ENCODE measurements around the gene NPC1L1. TPM values are rescaled to one million over a fixed set of nuclear protein-coding genes. Genes with fewer than 3 reads are reported as not detected.
"Not testable (repeated sequence)": the region's sequence is repeated elsewhere in the genome, so short reads cannot be mapped to it uniquely, and the experiment has no call there.

Gene NPC1L1
- total RNA-seq, 1 experiment from 2014 or later, result 0.15 TPM

GRCh38 chr7:44557485-44557884 lies 16.4 kb upstream of the NPC1L1 start:
- no peak for TF ChIP-seq SP1 (IDR thresholded peaks at IDR 0.05; ENCODE audit: low read depth)
- no peak for TF ChIP-seq TCF7L2 (IDR thresholded peaks at IDR 0.05; ENCODE audit: borderline replicate concordance, extremely low read depth, insufficient read depth, insufficient read length)
- no peak for TF ChIP-seq SIN3A (IDR thresholded peaks at IDR 0.05; ENCODE audit: low read depth)
- TF ChIP-seq ZFX (IDR thresholded peaks at IDR 0.05), result no peak
- TF ChIP-seq SRF (IDR thresholded peaks at IDR 0.05; ENCODE audit: low read depth), result no peak
- TF ChIP-seq ELF1 (IDR thresholded peaks at IDR 0.05; ENCODE audit: borderline replicate concordance, low read depth), result no peak
- TF ChIP-seq CEBPB (IDR thresholded peaks at IDR 0.05; ENCODE audit: low read depth), result no peak
- no peak for TF ChIP-seq POLR2A (IDR thresholded peaks at IDR 0.05; ENCODE audit: borderline replicate concordance, extremely low read depth, insufficient read depth, insufficient read length)
- H3K79me2 ChIP-seq (ENCODE audit: insufficient read depth, low read length), result no peaks in the 10 kb centered on the region
- H3K9ac ChIP-seq (ENCODE audit: low read length), result no peak overlapping the region
- H3K4me1 ChIP-seq (ENCODE audit: control insufficient read depth in 1 of 2, insufficient read depth in 2 of 2, low read length in 2 of 2), result peaks cover 6 to 11% of the 10 kb centered on the region in 2 experiments
- intact Hi-C loops (cut with micrococcal nuclease), result no loop called here
- no peak overlapping the region for H3K4me3 ChIP-seq (replicated peaks in 1 of 2; ENCODE audit: low read depth in 1 of 2, low read length in 2 of 2)
- H3K27ac ChIP-seq (ENCODE audit: low read depth, low read length), result no peak overlapping the region
- H3K9me2 ChIP-seq (ENCODE audit: insufficient read depth), result no peaks in the 10 kb centered on the region
- no peaks in the 10 kb centered on the region for H3K27me3 ChIP-seq (ENCODE audit: insufficient read depth, low read length)
- no peak overlapping the region for H3K4me2 ChIP-seq (ENCODE audit: low read length)
- H3K9me3 ChIP-seq (ENCODE audit: control insufficient read depth in 1 of 2, insufficient read depth in 1 of 2, low read depth in 1 of 2, low read length in 2 of 2), result no peaks in the 10 kb centered on the region
- POLR2A ChIA-PET, result no interaction called here
- no peak for DNase-seq (ENCODE audit: low read depth, low spot score)
- no peak overlapping the region for H2AFZ ChIP-seq (ENCODE audit: low read depth, low read length, poor library complexity, severe bottlenecking)
- no peak for ATAC-seq
- RAD21 ChIA-PET (ENCODE audit: low non-redundant PET in 1 of 2, low total read pairs in 2 of 2, uncharacterized antibody in 2 of 2, unreplicated experiment in 2 of 2), result no interaction called here
- H3K36me3 ChIP-seq (ENCODE audit: control insufficient read depth in 1 of 2, insufficient read depth in 2 of 2, low read length in 2 of 2), result no peaks in the 10 kb centered on the region
- CTCF ChIA-PET, result no interaction called here
- H4K20me1 ChIP-seq (ENCODE audit: insufficient read depth), result no peaks in the 10 kb centered on the region
- no TSS peak for BruUV-seq (replicated peaks)

DNA sequence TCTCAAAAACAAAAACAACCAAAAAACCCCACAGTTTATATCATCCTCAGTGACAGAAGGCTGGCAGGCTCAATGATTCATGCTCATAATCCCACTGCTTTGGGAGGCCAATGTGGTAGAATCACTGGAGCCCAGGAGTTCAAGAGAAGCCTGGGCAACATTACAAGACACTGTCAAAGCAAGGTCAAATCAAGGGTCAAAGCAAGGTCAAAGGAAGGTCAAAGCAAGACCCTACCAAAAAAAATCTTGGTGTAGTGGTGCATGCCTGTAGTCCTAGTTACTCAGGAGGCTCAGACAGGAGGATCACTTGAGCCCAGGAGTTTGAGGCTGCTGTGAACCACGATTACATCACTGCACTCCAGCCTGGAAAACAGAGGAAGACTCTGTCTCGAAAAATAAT lies 14.2 kb upstream of the NPC1L1 start:
- POLR2A ChIA-PET, result no interaction called here

DNA sequence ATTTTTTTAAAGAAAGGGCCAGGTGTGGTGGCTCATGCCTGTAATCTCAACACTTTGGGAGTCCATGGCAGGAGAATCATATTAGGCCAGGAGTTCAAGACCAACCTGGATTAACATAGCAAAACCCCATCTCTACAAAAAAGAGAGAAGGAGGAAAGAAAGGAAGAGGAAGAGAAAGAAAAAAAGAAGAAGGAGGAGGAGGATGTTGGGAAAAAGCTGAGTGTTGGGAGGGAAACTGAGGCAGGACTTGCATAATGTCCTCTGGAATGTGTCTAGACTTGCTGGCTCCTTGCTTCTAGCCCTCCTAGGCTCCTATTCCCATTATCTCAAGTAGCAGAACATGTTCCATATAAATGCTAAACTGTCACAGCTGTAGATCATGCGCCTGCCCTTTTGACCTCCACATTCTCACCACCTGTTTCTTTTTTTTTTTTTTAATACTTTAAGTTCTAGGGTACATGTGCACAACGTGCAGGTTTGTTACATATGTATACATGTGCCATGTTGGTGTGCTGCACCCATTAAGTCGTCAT lies 11.4 kb upstream of the NPC1L1 start:
- H3K4me3 ChIP-seq (replicated peaks in 1 of 2; ENCODE audit: low read depth in 1 of 2, low read length in 2 of 2); H3K27me3 ChIP-seq (ENCODE audit: insufficient read depth, low read length); intact Hi-C loops (cut with micrococcal nuclease); H3K36me3 ChIP-seq (ENCODE audit: control insufficient read depth in 1 of 2, insufficient read depth in 2 of 2, low read length in 2 of 2); H3K4me2 ChIP-seq (ENCODE audit: low read length); POLR2A ChIA-PET; H3K27ac ChIP-seq (ENCODE audit: low read depth, low read length); H3K79me2 ChIP-seq (ENCODE audit: insufficient read depth, low read length); BruUV-seq (replicated peaks); H3K9ac ChIP-seq (ENCODE audit: low read length); ATAC-seq; DNase-seq (ENCODE audit: low read depth, low spot score); H2AFZ ChIP-seq (ENCODE audit: low read depth, low read length, poor library complexity, severe bottlenecking); H3K4me1 ChIP-seq (ENCODE audit: control insufficient read depth in 1 of 2, insufficient read depth in 2 of 2, low read length in 2 of 2); CTCF ChIA-PET; H3K9me2 ChIP-seq (ENCODE audit: insufficient read depth); H4K20me1 ChIP-seq (ENCODE audit: insufficient read depth); H3K9me3 ChIP-seq (ENCODE audit: control insufficient read depth in 1 of 2, insufficient read depth in 1 of 2, low read depth in 1 of 2, low read length in 2 of 2); RAD21 ChIA-PET (ENCODE audit: low non-redundant PET in 1 of 2, low total read pairs in 2 of 2, uncharacterized antibody in 2 of 2, unreplicated experiment in 2 of 2): not testable (repeated sequence)

More for the DNA sequence above, 14.2 kb upstream of the NPC1L1 start:
- H3K4me3 ChIP-seq (replicated peaks in 1 of 2; ENCODE audit: low read depth in 1 of 2, low read length in 2 of 2), result no peak overlapping the region
- H3K4me2 ChIP-seq (ENCODE audit: low read length), result no peak overlapping the region
- RAD21 ChIA-PET (ENCODE audit: low non-redundant PET in 1 of 2, low total read pairs in 2 of 2, uncharacterized antibody in 2 of 2, unreplicated experiment in 2 of 2), result no interaction called here
- H4K20me1 ChIP-seq (ENCODE audit: insufficient read depth), result no peaks in the 10 kb centered on the region
- no peaks in the 10 kb centered on the region for H3K9me2 ChIP-seq (ENCODE audit: insufficient read depth)
- no peaks in the 10 kb centered on the region for H3K36me3 ChIP-seq (ENCODE audit: control insufficient read depth in 1 of 2, insufficient read depth in 2 of 2, low read length in 2 of 2)
- intact Hi-C loops (cut with micrococcal nuclease), result no loop called here
- DNase-seq (ENCODE audit: low read depth, low spot score), result no peak
- no TSS peak for BruUV-seq (replicated peaks)
- H3K9me3 ChIP-seq (ENCODE audit: control insufficient read depth in 1 of 2, insufficient read depth in 1 of 2, low read depth in 1 of 2, low read length in 2 of 2), result no peaks in the 10 kb centered on the region
- TF ChIP-seq FOSL1 (IDR thresholded peaks at IDR 0.05; ENCODE audit: low read depth), result no peak
- no peak for TF ChIP-seq RAD21 (IDR thresholded peaks at IDR 0.05; ENCODE audit: low read depth)
- no peak for TF ChIP-seq ZFX (IDR thresholded peaks at IDR 0.05)
- no peak for TF ChIP-seq EZH2phosphoT487 (IDR thresholded peaks at IDR 0.05; ENCODE audit: borderline replicate concordance)
- no peak for TF ChIP-seq SRF (IDR thresholded peaks at IDR 0.05; ENCODE audit: low read depth)
- TF ChIP-seq YY1 (IDR thresholded peaks at IDR 0.05; ENCODE audit: extremely low read depth, insufficient replicate concordance, low read depth, low read length), result no peak
- TF ChIP-seq POLR2AphosphoS5 (IDR thresholded peaks at IDR 0.05; ENCODE audit: low read depth, low read length), result no peak
- no peaks in the 10 kb centered on the region for H3K4me1 ChIP-seq (ENCODE audit: control insufficient read depth in 1 of 2, insufficient read depth in 2 of 2, low read length in 2 of 2)
- no peak overlapping the region for H2AFZ ChIP-seq (ENCODE audit: low read depth, low read length, poor library complexity, severe bottlenecking)
- H3K27ac ChIP-seq (ENCODE audit: low read depth, low read length), result no peak overlapping the region
- H3K79me2 ChIP-seq (ENCODE audit: insufficient read depth, low read length), result no peaks in the 10 kb centered on the region
- H3K9ac ChIP-seq (ENCODE audit: low read length), result no peak overlapping the region
- CTCF ChIA-PET, result interaction anchor here (1.1 kb wide), 1 partner anchor 10 kb away, joined by 5 read pairs; no protein-coding TSS in a partner anchor
- no peak for ATAC-seq
- no peaks in the 10 kb centered on the region for H3K27me3 ChIP-seq (ENCODE audit: insufficient read depth, low read length)

Measured in HCT116 (cell line).